IMR-90 (cell line): ENCODE results near the gene ACSL4. TPM values are rescaled to one million over a fixed set of nuclear protein-coding genes. Genes with fewer than 3 reads are reported as not detected.

Experiments
- ATAC-seq: fragments of 200-7000 bp; cut with Tn5 transposase; 2 replicates; pipeline ENCODE4 v1.9.1; 2020; ENCODE audit warnings: low read depth, mild to moderate bottlenecking, moderate library complexity
- BruUV-seq: library from RNA; stranded (reverse); fragments of 400-500 nt; replicated peaks from 2 replicates; lab custom pipeline; 2021; lab: Mats Ljungman, UMichigan
- CTCF ChIA-PET: fragments of 300-600 bp; formaldehyde crosslinking; extraction: SDS; loops from one replicate; lab custom pipeline; 2021; ENCODE audit warnings: antibody characterized with exemption; lab: Yijun Ruan, JAX
- POLR2A ChIA-PET: fragments of 300-600 bp; sonication (Branson Sonifier 250); formaldehyde crosslinking; loops from one replicate; lab custom pipeline; 2022; ENCODE audit warnings: antibody characterized with exemption; ENCODE audit not compliant: unreplicated experiment; lab: Charles Lee
- DNase-seq: peaks from one replicate; pipeline ENCODE4 v3.0.0; 2013
- H2AFZ ChIP-seq: replicated peaks from 2 replicates; pipeline ENCODE3; 2013; ENCODE audit warnings: low read length, mild to moderate bottlenecking; ENCODE audit not compliant: poor library complexity
- H2AK5ac ChIP-seq: 2 replicates; pipeline ENCODE4 v1.6.1; 2013; ENCODE audit warnings: low read depth, low read length, inconsistent platforms
- H2AK9ac ChIP-seq: replicated peaks from 2 replicates; pipeline ENCODE3; 2013; ENCODE audit warnings: mild to moderate bottlenecking, low read depth, low read length, moderate library complexity; ENCODE audit not compliant: poor library complexity
- H2BK120ac ChIP-seq: 2 replicates; pipeline ENCODE4 v1.6.1; 2013; ENCODE audit warnings: low read depth, low read length, inconsistent platforms
- H2BK15ac ChIP-seq: 3 replicates; pipeline ENCODE4 v1.6.1; 2013; ENCODE audit warnings: low read depth, low read length, inconsistent platforms
- H2BK20ac ChIP-seq: 2 replicates; pipeline ENCODE4 v1.6.1; 2013; ENCODE audit warnings: low read depth, mild to moderate bottlenecking, inconsistent platforms, low read length, moderate library complexity
- H2BK5ac ChIP-seq: 2 replicates; pipeline ENCODE4 v1.6.1; 2013; ENCODE audit warnings: mild to moderate bottlenecking, low read depth, low read length, inconsistent platforms; ENCODE audit not compliant: poor library complexity, severe bottlenecking
- H3K14ac ChIP-seq: replicated peaks from 2 replicates; pipeline ENCODE4 v1.6.1; 2013; ENCODE audit warnings: low read depth, low read length, inconsistent platforms
- H3K18ac ChIP-seq: 2 replicates; pipeline ENCODE4 v1.6.1; 2013; ENCODE audit warnings: low read depth, low read length, control low read depth
- H3K23ac ChIP-seq: 2 replicates; pipeline ENCODE4 v1.6.1; 2013; ENCODE audit warnings: low read depth, low read length, inconsistent platforms
- H3K27ac ChIP-seq: 2 replicates; pipeline ENCODE4 v1.5.1; 2013; ENCODE audit warnings: mild to moderate bottlenecking, control low read depth, low read length; ENCODE audit not compliant: insufficient read depth
- H3K27me3 ChIP-seq: 2 replicates; pipeline ENCODE4 v1.6.1; 2013; ENCODE audit warnings: low read length; ENCODE audit not compliant: control insufficient read depth, insufficient read depth
- H3K36me3 ChIP-seq: 2 replicates; pipeline ENCODE4 v1.6.1; 2013; ENCODE audit warnings: low read length, mixed read lengths; ENCODE audit not compliant: control insufficient read depth, insufficient read depth
- H3K4ac ChIP-seq: 2 replicates; pipeline ENCODE4 v1.6.1; 2013; ENCODE audit warnings: low read depth, low read length, inconsistent platforms
- H3K4me1 ChIP-seq: 2 replicates; pipeline ENCODE4 v1.6.1; 2013; ENCODE audit warnings: low read length, mixed read lengths; ENCODE audit not compliant: control insufficient read depth, insufficient read depth
- H3K4me2 ChIP-seq: 2 replicates; pipeline ENCODE4 v1.6.1; 2013; ENCODE audit warnings: low read depth, mild to moderate bottlenecking, control low read depth, low read length, moderate library complexity
- H3K4me3 ChIP-seq: 2 replicates; pipeline ENCODE4 v1.5.1; 2013; ENCODE audit warnings: low read depth, mild to moderate bottlenecking, control low read depth, low read length, moderate library complexity; ENCODE audit not compliant: insufficient read depth
- H3K56ac ChIP-seq: 2 replicates; pipeline ENCODE4 v1.6.1; 2013; ENCODE audit warnings: low read length, inconsistent platforms; ENCODE audit not compliant: insufficient read depth; ENCODE audit errors: extremely low read depth
- H3K79me1 ChIP-seq, 2 experiments: 2 replicates each; pipeline ENCODE4 v1.6.1; 2013; ENCODE audit warnings: low read length in 2 of 2, inconsistent platforms in 1 of 2, low read depth in 1 of 2
- H3K9ac ChIP-seq: 2 replicates; pipeline ENCODE4 v1.6.1; 2013; ENCODE audit warnings: low read depth, low read length, control low read depth
- H3K9me1 ChIP-seq: 2 replicates; pipeline ENCODE4 v1.6.1; 2013; ENCODE audit warnings: low read length, inconsistent platforms; ENCODE audit not compliant: insufficient read depth
- H3K9me3 ChIP-seq: 2 replicates; pipeline ENCODE4 v1.6.1; 2013; ENCODE audit warnings: low read length; ENCODE audit not compliant: control insufficient read depth, insufficient read depth
- H4K20me1 ChIP-seq: 2 replicates; pipeline ENCODE4 v1.6.1; 2013; ENCODE audit warnings: low read length, inconsistent platforms; ENCODE audit not compliant: insufficient read depth
- H4K5ac ChIP-seq: 2 replicates; pipeline ENCODE4 v1.6.1; 2013; ENCODE audit warnings: mild to moderate bottlenecking, low read depth, low read length, control low read depth
- H4K8ac ChIP-seq, 2 experiments: 2 replicates each; pipeline ENCODE4 v1.6.1; 2013; ENCODE audit warnings: low read depth in 2 of 2, low read length in 2 of 2, control low read depth in 1 of 2, inconsistent platforms in 1 of 2
- H4K91ac ChIP-seq: 2 replicates; pipeline ENCODE4 v1.6.1; 2013; ENCODE audit warnings: low read depth, low read length, inconsistent platforms; ENCODE audit not compliant: insufficient read depth
- BHLHE40 ChIP-seq: fragments of 150-350 bp; IDR thresholded peaks from 2 replicates; pipeline ENCODE4 v1.6.1; 2016; ENCODE audit warnings: mild to moderate bottlenecking, low read depth, low read length
- CTCF ChIP-seq: conservative IDR thresholded peaks from 2 replicates; pipeline ENCODE4 v1.5.1; 2012; ENCODE audit warnings: mild to moderate bottlenecking, low read depth, low read length, improper control_type of control experiment
- MAFK ChIP-seq: IDR thresholded peaks from 2 replicates; pipeline ENCODE4 v1.6.1; 2012; ENCODE audit warnings: low read depth, low read length, improper control_type of control experiment
- MXI1 ChIP-seq: IDR thresholded peaks from 2 replicates; pipeline ENCODE4 v1.6.1; 2012; ENCODE audit warnings: low read depth, mild to moderate bottlenecking, low read length, moderate library complexity, borderline replicate concordance
- NFE2L2 ChIP-seq: fragments of 150-350 bp; IDR thresholded peaks from 2 replicates; pipeline ENCODE4 v1.6.1; 2016; ENCODE audit warnings: low read depth, mild to moderate bottlenecking, low read length
- SMC3 ChIP-seq: fragments of 150-350 bp; IDR thresholded peaks from 2 replicates; pipeline ENCODE4 v1.6.1; 2016; ENCODE audit warnings: low read depth, mild to moderate bottlenecking, antibody characterized with exemption, low read length, moderate library complexity
- USF2 ChIP-seq: fragments of 150-350 bp; IDR thresholded peaks from 2 replicates; pipeline ENCODE4 v1.6.1; 2017; ENCODE audit warnings: mild to moderate bottlenecking, antibody characterized with exemption, low read length, low read depth
- dilution Hi-C: fragments of 300-500 bp; cut with HindIII; formaldehyde crosslinking; loops from one replicate; pipeline ENCODE4 v1.14.3; 2018; ENCODE audit warnings: low sequenced_read_pairs; ENCODE audit not compliant: unreplicated experiment
- in situ Hi-C: fragments of 300-500 bp; cut with MboI; formaldehyde crosslinking; loops from 3 replicates; pipeline ENCODE4 v1.14.3; 2019; ENCODE audit warnings: low sequenced_read_pairs, inconsistent platforms, mixed read lengths
- intact Hi-C: fragments of 100-400 bp; cut with micrococcal nuclease; formaldehyde crosslinking; loops from 2 replicates; pipeline ENCODE4 v1.10.0; 2022
- polyA plus RNA-seq, 3 experiments: library from polyadenylated mRNA; depleted of rRNA; stranded (reverse); fragments of >200 nt; gene quantifications; 2 replicates each; pipeline ENCODE4 v1.2.3, GENCODE V29; 2012; ENCODE audit warnings: low replicate concordance in 1 of 3
- total RNA-seq: library from RNA; depleted of rRNA; stranded (reverse); fragments of >200 nt; gene quantifications from 2 replicates; pipeline ENCODE4 v1.2.3, GENCODE V29; 2012

The ACSL4 gene
- total and polyA plus RNA-seq, 2 of the 4 experiments (the other 2 are of a cell fraction), result 29.6 to 59.7 TPM

DNA sequence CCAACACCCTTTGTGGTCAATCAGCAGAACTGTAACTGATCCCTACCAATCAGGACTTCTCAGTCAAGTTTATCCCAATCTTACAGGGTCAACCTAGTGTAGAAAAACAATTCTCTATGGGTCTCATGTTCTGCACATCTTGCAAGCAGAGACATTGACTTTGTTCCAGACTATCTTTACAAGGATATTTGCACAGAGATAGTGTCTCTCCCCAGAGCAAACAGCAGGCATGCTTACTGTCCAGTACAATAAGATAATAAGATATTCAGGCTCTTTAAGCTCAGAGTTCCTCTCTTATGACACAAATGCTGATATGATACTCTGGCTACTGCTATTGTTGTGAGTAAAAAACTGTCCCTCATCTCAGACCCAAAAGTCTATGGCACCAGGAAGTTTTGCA, 53.2 kb downstream of the ACSL4 start:
- H3K4me3 ChIP-seq, result no peak overlapping the region
- H2BK15ac ChIP-seq, result no peak overlapping the region
- ATAC-seq (peak; percentile 42), DNase-seq (peak; percentile 7)
- no peak overlapping the region for H2BK120ac ChIP-seq
- H2BK20ac ChIP-seq, result no peak overlapping the region
- no peak overlapping the region for H2AK9ac ChIP-seq
- peaks cover 3 to 6% of the 10 kb centered on the region in 2 experiments; a peak in 3 of 4 replicates for H3K79me1 ChIP-seq
- no peak overlapping the region for H4K8ac ChIP-seq
- no peak overlapping the region for H3K18ac ChIP-seq
- H3K27me3 ChIP-seq, result no peaks in the 10 kb centered on the region; the same call in 1 of the 2 replicates
- H3K14ac ChIP-seq, result no peak overlapping the region
- intact Hi-C loops (no loop called here), in situ Hi-C loops (no loop called here), dilution Hi-C loops (no loop called here)
- peaks cover 17% of the 10 kb centered on the region for H3K36me3 ChIP-seq
- H2AK5ac ChIP-seq, result no peak overlapping the region
- H3K4me2 ChIP-seq, result no peak overlapping the region
- no peak overlapping the region for H3K56ac ChIP-seq
- no peak overlapping the region for H3K9ac ChIP-seq
- POLR2A ChIA-PET, result no interaction called here
- BruUV-seq, result no TSS peak
- no peaks in the 10 kb centered on the region for H3K9me3 ChIP-seq
- H3K23ac ChIP-seq, result no peak overlapping the region
- no peak overlapping the region for H2BK5ac ChIP-seq
- H2AFZ ChIP-seq, result no peak overlapping the region
- H3K4ac ChIP-seq, result no peak overlapping the region
- TF ChIP-seq SMC3 (no peak), BHLHE40 (no peak), MAFK (no peak), NFE2L2 (no peak), MXI1 (no peak), USF2 (no peak), CTCF (no peak)
- H4K91ac ChIP-seq, result no peak overlapping the region
- CTCF ChIA-PET, result no interaction called here
- peaks cover 8% of the 10 kb centered on the region; the same call in 1 of the 2 replicates for H4K20me1 ChIP-seq
- H4K5ac ChIP-seq, result no peak overlapping the region
- H3K9me1 ChIP-seq, result no peaks in the 10 kb centered on the region
- H3K27ac ChIP-seq, result no peak overlapping the region
- no peaks in the 10 kb centered on the region for H3K4me1 ChIP-seq
